Transverse colon (tissue), 4 donors: Measurements from ENCODE around the gene SWSAP1. TPM values are rescaled to one million over a fixed set of nuclear protein-coding genes. Genes with fewer than 3 reads are reported as not detected.

Experiments
- DNase-seq: peaks from one replicate; pipeline ENCODE4 v3.0.0-alpha.2; 2019
- H3K27ac ChIP-seq, 4 donors: fragments of 200-600 bp; sonication (generic); 2 replicates each; pipeline ENCODE4 v1.5.1; 2016 to 2018; ENCODE audit warnings: inconsistent platforms in 4 of 4
- H3K27me3 ChIP-seq: fragments of 200-600 bp; sonication (generic); 2 replicates; pipeline ENCODE4 v1.5.1; 2017; ENCODE audit warnings: inconsistent platforms
- H3K36me3 ChIP-seq, 4 donors: fragments of 200-600 bp; sonication (generic); 2 replicates each; pipeline ENCODE4 v1.5.1; 2017 to 2019; ENCODE audit warnings: inconsistent platforms in 4 of 4
- H3K4me1 ChIP-seq, 4 donors: fragments of 200-600 bp; sonication (generic); 2 replicates each; pipeline ENCODE4 v1.5.1; 2017 to 2020; ENCODE audit warnings: inconsistent platforms in 4 of 4
- H3K4me3 ChIP-seq, 4 donors: fragments of 200-600 bp; sonication (generic); 1 replicate in 1 of 4; 2 replicates in 3 of 4; pipeline versions ENCODE4 v1.5.1 to v1.6.1; 2017 to 2019; ENCODE audit warnings: inconsistent platforms in 4 of 4
- H3K9me3 ChIP-seq, 2 donors: fragments of 200-600 bp; sonication (generic); 2 replicates each; pipeline ENCODE4 v1.5.1; 2017 to 2019; ENCODE audit warnings: inconsistent platforms in 2 of 2
- EP300 ChIP-seq: sonication (generic); formaldehyde crosslinking; IDR thresholded peaks from one replicate; pipeline ENCODE4 v1.6.1; 2017; ENCODE audit warnings: antibody characterized with exemption, low read depth
- POLR2A ChIP-seq: fragments of 450-650 bp; IDR thresholded peaks from one replicate; pipeline ENCODE4 v1.6.1; 2016; ENCODE audit warnings: antibody characterized with exemption, mild to moderate bottlenecking, moderate library complexity
- POLR2AphosphoS5 ChIP-seq, 3 donors: sonication (generic); formaldehyde crosslinking; IDR thresholded peaks; one replicate each; pipeline ENCODE4 v1.6.1; 2016; ENCODE audit warnings: antibody characterized with exemption in 3 of 3
- WGBS, 2 donors: methylation state at CpG; one replicate each; pipeline ENCODE4 v1.1.5; 2018; ENCODE audit warnings: low coverage in 1 of 2; 5-methylcytosine and 5-hydroxymethylcytosine counted together
- in situ Hi-C, 4 donors: fragments of 200-750 bp; cut with MboI; loops; one replicate each; pipeline versions ENCODE4 v1.15.0 to v1.15.1; 2017; ENCODE audit warnings: low sequenced_read_pairs in 3 of 4, low pct_ligation_motif_present in 1 of 4, low pct_unique_long_range_greater_than_20kb in 1 of 4
- intact Hi-C: fragments of 100-400 bp; cut with DNase I; formaldehyde crosslinking; loops from one replicate; pipeline ENCODE4 v1.15.1; 2023; ENCODE audit warnings: low total_unique reads
- total RNA-seq, 4 donors: library from RNA; depleted of rRNA; stranded (reverse); fragments of >200 nt; gene quantifications; one replicate each; pipeline ENCODE4 v1.1.0, GENCODE V29; 2016
- TF ChIP-seq, protein P1 (sequence below), 5 experiments: fragments of 200-600 bp in 3 of 5; fragments of 450-650 bp in 2 of 5; sonication (generic) in 3 of 5; IDR thresholded peaks; 1 replicate in 2 of 5; 2 replicates in 3 of 5; pipeline ENCODE4 v1.5.1; 2016 to 2017; ENCODE audit warnings: antibody characterized with exemption in 5 of 5, inconsistent platforms in 3 of 5, mild to moderate bottlenecking in 2 of 5, moderate library complexity in 1 of 5

SWSAP1 gene
- total RNA-seq, 4 donors from 2014 or later, result 2.1 to 11.1 (median 2.6) TPM

DNA sequence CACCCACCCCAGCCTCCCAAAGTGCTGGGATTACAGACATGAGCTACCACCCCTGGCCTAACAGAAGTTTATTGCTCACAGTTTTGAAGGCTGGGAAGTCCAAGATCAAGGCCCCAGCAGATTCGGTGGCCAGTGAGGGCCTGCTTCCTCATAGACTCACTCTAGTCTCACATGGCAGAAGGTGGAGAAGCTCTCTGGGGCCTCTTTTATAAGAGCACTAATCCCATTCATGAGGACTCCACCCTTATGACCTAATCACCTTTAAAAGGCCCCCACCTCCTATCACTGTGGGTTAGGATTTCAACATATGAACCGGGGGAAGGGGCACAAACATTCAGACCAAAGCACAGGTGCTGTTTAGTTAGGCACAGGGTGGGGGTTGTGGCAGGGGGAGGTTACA, 6.9 kb upstream of the SWSAP1 start:
- intact Hi-C loops, result no loop called here
- H3K4me3 ChIP-seq, result no peak overlapping the region
- in situ Hi-C loops, result no loop called here
- H3K4me1 ChIP-seq, result no peaks in the 10 kb centered on the region
- no peak for DNase-seq
- no peak for TF ChIP-seq POLR2AphosphoS5 (IDR thresholded peaks at IDR 0.05)
- no peak for TF ChIP-seq EP300
- TF ChIP-seq, protein P1, sequence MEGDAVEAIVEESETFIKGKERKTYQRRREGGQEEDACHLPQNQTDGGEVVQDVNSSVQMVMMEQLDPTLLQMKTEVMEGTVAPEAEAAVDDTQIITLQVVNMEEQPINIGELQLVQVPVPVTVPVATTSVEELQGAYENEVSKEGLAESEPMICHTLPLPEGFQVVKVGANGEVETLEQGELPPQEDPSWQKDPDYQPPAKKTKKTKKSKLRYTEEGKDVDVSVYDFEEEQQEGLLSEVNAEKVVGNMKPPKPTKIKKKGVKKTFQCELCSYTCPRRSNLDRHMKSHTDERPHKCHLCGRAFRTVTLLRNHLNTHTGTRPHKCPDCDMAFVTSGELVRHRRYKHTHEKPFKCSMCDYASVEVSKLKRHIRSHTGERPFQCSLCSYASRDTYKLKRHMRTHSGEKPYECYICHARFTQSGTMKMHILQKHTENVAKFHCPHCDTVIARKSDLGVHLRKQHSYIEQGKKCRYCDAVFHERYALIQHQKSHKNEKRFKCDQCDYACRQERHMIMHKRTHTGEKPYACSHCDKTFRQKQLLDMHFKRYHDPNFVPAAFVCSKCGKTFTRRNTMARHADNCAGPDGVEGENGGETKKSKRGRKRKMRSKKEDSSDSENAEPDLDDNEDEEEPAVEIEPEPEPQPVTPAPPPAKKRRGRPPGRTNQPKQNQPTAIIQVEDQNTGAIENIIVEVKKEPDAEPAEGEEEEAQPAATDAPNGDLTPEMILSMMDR (IDR thresholded peaks at IDR 0.05), result no peak
- no peak for TF ChIP-seq POLR2A
- 79 to 100% methylated on average over 1 to 2 of the region's 2 CpGs for WGBS, 2 donors
- peaks cover 0 to 5% (median 0%) of the 10 kb centered on the region in 4 donors for H3K36me3 ChIP-seq
- no peaks in the 10 kb centered on the region for H3K9me3 ChIP-seq
- no peaks in the 10 kb centered on the region for H3K27me3 ChIP-seq
- H3K27ac ChIP-seq, result no peak overlapping the region

DNA sequence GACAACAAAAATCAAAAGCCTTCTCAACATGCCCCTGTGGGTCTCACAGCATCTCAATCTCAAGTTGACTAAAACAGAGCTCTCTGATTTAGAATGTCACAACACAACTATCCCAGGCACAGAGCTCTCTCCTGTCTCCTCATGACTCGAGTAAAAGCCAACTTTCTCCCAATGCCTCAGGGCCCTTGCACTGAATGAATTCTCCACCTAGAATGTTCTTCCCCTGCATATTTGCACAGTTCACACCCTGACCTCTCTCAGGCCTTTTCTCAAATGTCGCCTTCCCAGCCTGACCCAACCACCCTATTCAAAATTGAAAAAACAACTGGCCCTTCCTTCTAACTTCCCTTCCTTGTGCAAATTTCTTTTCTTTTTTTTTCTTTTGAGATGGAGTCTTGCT, 3.7 kb upstream of the SWSAP1 start:
- DNase-seq, result no peak
- in situ Hi-C loops (loop anchor here in 1 of 4 donors (10.0 kb wide), 1 partner anchor 64 kb away; the partner anchor contains the start of genes ODAD3 and PRKCSH), intact Hi-C loops (no loop called here)
- Histone ChIP-seq H3K27ac (no peak overlapping the region), H3K4me1 (peaks cover 6 to 13% (median 12%) of the 10 kb centered on the region in 4 donors), H3K9me3 (no peaks in the 10 kb centered on the region), H3K27me3 (no peaks in the 10 kb centered on the region), H3K4me3 (no peak overlapping the region), H3K36me3 (no peaks in the 10 kb centered on the region)
- WGBS, 2 donors, result 93 to 100% methylated on average over 2 of the region's 2 CpGs
- TF ChIP-seq POLR2AphosphoS5 (IDR thresholded peaks at IDR 0.05) (no peak), EP300 (no peak), POLR2A (no peak)
- TF ChIP-seq, protein P1 (IDR thresholded peaks at IDR 0.05), result no peak

DNA sequence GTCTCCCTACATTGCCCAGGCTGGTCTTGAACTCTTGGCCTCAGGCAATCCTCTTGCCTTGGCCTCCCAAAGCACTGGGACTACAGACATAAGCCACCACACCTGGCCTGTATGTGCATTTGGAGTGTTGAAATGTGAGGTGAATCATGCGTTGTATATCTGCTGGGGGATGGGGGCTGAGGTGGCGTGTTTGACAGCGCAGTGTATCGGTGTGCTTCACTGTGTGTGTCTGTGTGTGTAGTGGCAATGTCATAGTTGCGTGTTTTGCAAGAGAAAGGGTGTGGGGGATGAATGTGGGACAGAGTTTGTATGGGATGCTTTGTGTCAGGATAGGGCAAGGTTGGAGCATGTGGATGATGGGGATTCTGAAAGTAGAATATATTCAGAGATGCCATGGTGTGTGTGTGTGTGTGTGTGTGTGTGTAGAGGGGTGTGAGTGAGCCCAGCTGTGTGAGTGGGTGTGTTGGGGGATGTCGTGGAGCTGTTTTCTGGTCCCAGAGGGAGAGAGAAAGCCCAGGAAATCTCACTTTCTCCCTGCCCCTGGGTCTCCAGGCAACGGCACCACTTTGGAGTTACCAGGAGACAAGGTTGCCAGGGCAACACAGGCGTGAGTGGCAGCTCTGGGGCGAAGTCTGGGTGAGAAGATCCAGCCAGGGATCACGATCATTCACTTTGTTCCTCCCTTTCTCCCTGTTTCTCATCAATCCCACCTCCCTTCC, 1.1 kb upstream of the SWSAP1 start:
- Histone ChIP-seq H3K9me3 (no peaks in the 10 kb centered on the region), H3K27me3 (no peaks in the 10 kb centered on the region), H3K4me1 (peaks cover 15 to 37% (median 30%) of the 10 kb centered on the region in 4 donors), H3K36me3 (no peaks in the 10 kb centered on the region), H3K27ac (no peak overlapping the region), H3K4me3 (no peak overlapping the region)
- no peak for DNase-seq
- intact Hi-C loops, result no loop called here
- WGBS, 2 donors, result 53 to 55% methylated on average over 8 to 10 of the region's 10 CpGs
- in situ Hi-C loops, result loop anchor here in 1 of 4 donors (10.0 kb wide), 1 partner anchor 61 kb away; the partner anchor contains the start of genes ODAD3 and PRKCSH
- TF ChIP-seq POLR2AphosphoS5 (IDR thresholded peaks at IDR 0.05), result no peak
- TF ChIP-seq, protein P1 (IDR thresholded peaks at IDR 0.05), result no peak
- TF ChIP-seq EP300, result no peak
- no peak for TF ChIP-seq POLR2A

DNA sequence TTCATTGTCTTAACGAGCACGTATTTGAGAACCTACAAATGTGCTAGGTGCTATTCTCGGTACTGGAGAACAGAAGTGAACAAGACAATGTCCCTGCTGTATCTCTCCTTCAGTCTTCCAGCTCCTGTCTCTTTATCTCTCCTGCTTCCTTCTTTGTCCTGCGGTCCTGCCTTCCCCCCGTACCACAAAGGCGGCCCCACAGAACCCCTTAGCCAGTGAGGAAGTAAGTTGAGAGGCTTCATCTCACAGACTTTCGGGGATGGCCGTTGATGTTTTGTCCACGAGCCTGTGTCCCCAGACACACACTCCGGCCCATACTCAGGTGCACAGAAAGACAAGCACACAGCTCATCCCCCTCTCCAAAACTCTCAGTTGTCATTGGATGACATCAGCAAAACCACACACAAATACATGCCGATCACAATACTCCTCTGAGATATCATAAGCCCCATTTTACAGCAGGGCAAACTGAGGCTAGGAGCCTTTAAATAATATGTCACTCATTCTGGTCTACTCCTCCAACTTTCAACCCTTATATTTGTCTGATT, 507 bp upstream of the SWSAP1 start:
- Histone ChIP-seq H3K9me3 (no peaks in the 10 kb centered on the region), H3K4me1 (peaks cover 18 to 39% (median 32%) of the 10 kb centered on the region in 4 donors), H3K27me3 (no peaks in the 10 kb centered on the region), H3K4me3 (peak overlapping the region in 3 of 4 donors; percentile 61 to 70 (median 62)), H3K27ac (peak overlapping the region; percentile 92 to 97 (median 94)), H3K36me3 (no peaks in the 10 kb centered on the region)
- in situ Hi-C loops, result loop anchor here in 1 of 4 donors (10.0 kb wide), 1 partner anchor 61 kb away; the partner anchor contains the start of genes ODAD3 and PRKCSH
- intact Hi-C loops, result no loop called here
- TF ChIP-seq POLR2A, result no peak
- TF ChIP-seq EP300, result no peak
- TF ChIP-seq, protein P1 (IDR thresholded peaks at IDR 0.05), result no peak
- no peak for TF ChIP-seq POLR2AphosphoS5 (IDR thresholded peaks at IDR 0.05)
- 35 to 45% methylated on average over 7 to 11 of the region's 11 CpGs for WGBS, 2 donors
- DNase-seq, result no peak
